Stimulated activated CD4-positive, alpha-beta T cell treated with anti-CD3 and anti-CD28 coated beads, Interleukin-2, amount 100 ng/mL, for 4 hours (primary cell): ENCODE measurements around the gene FHL1.
"Not testable (repeated sequence)": the region's sequence is repeated elsewhere in the genome, so short reads cannot be mapped to it uniquely, and the experiment has no call there.

Source experiments
- DNase-seq: peaks from one replicate; pipeline ENCODE4 v3.0.0-alpha.2; 2020; ENCODE audit warnings: low read depth

The FHL1 gene

DNA sequence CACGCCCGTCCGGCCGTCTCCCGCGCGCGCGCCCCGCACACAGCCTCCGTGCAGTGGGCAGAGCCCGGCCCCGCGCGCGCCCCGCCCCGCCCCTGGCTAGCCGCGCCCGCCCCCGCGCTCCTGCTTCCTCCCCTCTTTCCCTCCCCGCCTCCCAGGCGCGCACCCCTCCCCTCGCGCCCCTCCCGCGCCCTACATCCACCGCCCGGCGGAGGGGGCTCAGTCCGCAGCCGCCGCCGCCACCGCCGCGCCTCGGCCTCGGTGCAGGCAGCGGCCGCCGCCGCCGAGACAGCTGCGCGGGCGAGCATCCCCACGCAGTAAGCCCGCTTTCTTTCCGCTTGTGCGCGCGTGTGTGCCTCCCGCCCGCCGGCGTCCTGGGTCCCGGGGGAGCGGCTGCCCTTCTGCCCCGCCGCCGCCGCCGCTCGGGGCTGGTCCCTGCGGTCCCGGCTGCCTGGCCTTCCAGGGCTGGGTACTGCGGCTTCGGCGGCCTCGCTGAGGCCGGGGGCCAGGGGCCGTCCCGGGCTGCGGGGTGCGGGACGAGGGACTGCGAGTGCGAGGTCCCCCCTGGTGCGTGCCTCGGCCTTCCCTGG is at the start of gene FHL1:
FHL1 (plus strand) TSS at position 219 of the 587 bp plus-strand sequence.
- peak; percentile 39 for DNase-seq

DNA sequence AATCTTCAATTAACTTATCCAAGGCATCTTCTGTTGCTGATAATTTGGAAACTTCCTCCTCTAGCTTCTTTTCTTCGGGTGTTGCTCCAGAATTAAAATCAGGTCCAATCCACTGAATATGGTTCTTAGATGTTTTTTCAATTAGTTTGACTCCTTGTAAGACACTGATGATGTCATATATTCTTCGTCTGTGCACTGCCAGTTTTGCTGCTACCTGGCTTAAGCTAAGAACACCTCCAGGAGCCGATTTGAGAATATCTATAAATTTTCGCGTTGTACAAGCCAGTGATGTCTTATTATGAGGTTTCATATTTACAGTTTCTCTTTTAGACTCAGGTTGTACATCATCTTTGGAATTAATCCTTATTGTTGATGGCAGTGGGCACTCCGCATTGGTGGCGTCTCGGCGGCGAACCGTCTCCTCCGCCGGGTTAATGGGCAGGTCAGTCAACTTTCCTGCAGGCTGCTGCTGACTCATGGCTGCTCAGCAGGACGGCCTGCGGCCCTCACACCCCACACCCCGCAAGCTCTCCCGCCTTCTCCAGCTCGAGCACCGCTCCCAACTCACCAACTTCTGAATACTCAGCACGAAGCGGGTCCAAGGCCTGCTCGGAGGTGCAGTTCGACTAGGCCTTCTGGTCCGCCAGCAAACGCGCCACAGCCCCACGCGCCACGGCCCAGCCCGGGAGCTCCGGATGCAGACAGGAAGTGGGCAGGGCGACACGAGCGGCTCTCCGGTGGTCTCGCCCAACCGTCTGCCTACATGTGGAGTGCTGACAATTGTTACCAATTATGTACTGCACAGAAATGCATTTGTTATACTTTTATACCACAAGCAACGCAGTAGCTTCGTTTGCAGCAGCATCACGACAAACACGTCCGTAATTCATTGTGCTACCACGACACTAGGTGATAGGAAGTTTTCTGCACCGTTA is 49.2 kb upstream of the FHL1 start:
- DNase-seq = no peak

DNA sequence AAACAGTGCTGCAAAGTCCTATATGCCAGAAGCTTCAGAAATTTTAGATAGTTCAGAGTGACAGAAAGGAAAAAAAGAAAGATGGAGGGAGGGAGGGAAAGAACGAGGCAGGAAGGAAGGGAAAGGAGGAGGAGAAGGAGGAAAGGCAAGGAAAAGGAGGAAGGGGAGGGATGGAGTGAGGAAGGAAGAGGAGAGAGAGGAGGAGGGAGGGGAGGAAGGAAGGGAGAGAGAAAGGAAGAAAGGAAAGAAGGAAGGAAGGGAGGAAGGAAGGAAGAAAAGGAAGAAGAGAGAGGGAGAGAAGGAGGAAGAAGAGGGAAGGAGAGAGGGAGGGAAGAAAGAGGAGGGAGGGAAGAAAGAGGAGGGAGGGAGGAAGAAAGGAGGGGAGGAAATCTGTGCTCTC is 42.4 kb upstream of the FHL1 start:
- no peak for DNase-seq

DNA sequence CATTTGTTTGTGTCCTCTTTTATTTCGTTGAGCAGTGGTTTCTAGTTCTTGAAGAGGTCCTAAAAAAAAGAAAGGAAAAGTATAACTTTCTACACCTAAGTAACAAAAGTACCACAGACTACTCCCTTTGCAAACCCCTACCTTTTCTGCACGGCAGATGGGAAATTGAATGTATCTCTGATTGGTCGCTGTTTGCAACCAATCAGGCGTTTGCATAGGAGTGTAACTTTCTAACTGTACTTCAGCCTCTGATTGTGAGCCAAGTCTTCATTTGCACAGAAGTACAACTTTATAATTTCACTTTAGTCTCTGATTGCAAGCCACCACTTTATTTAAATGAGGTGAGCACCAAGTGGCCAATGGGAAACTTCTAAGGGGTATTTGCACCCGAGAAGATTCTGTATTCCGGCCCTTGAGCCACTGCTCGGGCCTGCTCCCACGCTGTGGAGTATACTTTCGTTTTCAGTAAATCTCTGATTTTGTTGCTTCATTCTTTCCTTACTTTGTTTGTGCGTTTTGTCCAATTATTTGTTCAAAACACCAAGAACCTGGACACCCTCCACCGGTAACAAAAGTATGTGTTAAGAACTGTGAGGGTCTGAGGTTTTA is 40.3 kb upstream of the FHL1 start:
- DNase-seq = no peak

DNA sequence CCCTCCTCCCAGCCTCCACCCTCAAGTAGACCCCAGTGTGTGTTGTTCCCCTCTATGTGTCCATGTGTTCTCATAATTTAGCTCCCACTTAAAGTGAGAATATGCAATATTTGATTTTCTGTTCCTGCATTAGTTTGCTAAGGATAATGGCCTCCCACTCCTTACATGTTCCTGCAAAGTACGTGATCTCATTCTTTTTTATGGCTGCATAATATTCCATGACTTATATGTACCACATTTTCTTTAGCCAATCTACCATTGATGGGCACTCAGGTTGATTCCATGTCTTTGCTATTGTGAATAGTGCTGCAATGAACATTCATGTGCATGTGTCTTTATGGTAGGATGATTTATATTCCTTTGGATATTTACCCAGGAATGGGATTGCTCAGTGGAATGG is 38.4 kb upstream of the FHL1 start:
- DNase-seq = not testable (repeated sequence)

DNA sequence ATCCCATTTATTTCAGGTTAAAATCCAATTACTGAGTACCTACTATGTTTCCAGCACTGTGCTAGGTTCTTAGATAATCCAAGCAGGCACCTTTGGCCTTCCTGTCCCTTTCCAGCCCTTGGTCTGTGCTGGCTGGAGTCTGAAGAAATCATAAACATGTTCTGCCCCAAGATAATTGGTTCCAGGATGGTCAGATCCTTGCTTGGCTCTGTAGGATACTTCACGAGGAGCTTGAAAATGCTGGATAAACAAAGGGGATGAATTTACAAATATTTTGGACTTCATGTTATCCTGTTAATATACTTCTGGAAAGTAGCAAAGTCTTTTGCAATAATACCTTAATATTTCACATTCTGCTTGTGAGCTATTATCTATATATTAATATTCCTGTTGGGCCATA is 35.0 kb upstream of the FHL1 start:
- no peak for DNase-seq

DNA sequence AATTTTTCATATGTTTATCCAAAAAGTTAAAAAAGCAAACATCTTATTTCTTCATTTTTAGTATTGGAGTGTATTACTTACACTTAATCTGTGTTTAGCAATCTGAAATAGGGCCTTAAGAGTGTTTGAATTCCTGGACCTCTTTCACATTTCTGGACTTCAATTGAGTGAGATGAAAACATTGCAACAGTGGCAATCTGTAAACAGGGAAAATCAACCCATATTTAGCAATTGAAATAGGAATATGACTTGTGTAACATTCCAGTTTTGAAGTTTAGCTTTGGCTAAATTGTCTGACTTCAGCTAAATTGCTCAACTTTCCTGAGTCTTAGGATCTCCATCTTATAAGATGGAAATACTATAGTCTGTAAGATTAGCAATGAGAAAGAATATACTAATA is 34.6 kb upstream of the FHL1 start:
- DNase-seq = no peak

DNA sequence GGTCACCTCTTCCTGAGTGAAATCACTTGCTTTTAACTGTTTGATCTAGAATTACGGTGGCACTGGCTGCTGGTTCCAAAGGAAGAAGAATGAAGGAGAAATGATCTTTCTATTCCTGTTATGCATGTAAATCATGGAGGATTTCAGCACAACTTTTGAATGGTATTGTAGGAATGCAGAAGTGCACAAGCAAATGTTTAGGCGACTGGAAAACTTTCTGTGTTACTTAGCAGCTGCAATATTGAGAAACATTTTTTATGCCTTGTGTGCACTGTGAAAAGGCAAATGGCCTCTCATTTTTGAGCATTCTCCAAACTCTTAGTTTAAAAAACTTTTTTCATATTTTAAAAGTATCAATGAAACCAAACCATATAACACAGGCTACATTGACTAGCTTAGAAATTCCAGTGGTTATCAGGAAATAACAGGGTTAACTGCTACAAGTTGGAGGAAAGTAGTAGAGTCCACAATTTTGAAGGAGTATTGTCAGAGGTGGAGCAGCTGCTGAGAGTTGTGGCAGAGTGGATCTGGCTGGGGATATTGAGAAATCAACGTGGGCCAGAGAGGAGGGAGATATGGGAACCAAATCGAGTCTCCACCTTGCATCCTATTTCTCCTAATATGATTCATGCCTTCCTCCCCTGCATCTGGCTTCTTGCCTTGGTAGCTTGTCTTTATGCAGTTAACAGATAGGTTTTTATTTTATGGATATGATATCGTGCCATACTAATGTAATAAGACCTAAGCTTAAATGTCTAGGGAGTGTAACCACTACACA is 32.0 kb upstream of the FHL1 start:
- no peak for DNase-seq

DNA sequence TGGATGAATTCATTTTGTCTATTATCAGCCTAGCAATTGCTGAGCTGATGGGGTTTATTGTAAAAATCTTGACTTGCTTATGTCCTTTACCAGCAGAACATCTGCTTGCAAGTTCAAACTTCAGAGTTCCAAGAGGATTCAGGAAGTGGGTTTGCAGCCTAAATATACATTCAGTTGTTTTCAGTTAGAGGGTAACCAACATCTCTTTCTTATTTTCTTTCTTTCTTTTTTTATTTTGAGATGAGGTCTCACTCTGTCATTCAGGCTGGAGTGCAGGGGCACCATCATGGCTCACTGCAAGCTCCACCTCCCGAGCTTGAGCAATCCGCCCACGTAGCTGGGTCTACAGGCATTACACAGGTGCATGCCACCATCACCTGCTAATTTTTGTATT is 31.4 kb upstream of the FHL1 start:
- DNase-seq = no peak

DNA sequence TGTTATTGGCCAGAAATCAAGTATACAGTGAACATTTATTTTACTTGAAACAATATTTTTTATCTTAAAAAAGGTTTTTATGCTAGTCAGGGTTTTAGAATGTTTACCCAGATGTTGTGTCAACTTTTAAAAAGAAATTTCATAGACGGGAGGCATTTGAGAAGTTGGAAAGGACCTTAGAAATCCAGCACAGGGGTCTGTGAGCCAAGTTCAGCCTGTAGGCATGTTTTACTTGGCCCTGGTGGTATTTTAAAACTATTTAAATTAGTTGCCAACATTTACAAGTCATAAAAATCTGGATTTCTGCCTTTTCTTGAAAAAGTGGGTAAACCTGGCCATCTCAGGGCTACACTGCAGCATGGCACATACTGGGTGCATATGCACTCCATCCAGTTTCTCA is 25.5 kb upstream of the FHL1 start:
- no peak for DNase-seq

DNA sequence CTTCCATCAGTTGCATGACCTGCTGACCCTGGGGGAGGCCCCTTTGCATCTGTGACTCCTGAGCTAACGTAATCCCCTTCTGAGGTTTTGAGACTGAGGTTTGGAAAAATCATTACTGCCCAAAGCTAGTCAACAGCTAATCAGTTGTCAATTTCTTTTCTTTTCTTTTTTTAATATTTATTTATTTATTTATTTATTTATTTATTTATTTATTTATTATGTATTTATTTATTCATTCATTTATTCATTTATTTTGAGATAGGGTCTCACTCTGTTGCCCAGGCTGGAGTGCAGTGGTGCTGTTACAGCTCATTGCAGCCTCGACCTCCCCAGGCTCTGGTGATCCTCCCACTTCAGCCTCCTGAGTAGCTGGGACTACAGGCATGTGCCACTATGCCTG is 25.1 kb upstream of the FHL1 start:
- no peak for DNase-seq

DNA sequence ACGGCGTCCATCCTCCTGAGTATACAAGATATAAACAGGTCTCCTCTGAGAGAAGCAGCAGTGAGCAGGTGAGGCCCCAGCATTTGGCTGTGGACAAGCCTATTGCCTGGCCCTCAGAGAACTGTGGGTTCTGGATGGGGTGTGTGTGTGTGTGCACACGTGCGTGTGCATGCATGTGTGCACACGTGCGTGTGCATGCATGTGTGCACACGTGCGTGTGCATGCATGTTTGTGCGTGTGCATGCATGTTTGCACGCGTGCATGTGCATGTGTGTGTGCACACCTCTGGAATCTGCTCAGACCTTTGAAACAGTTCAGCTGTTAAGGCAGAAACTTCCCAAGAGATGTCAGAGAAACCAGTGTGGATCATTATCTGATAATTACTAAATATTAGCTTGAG is 22.2 kb upstream of the FHL1 start:
- DNase-seq = no peak

DNA sequence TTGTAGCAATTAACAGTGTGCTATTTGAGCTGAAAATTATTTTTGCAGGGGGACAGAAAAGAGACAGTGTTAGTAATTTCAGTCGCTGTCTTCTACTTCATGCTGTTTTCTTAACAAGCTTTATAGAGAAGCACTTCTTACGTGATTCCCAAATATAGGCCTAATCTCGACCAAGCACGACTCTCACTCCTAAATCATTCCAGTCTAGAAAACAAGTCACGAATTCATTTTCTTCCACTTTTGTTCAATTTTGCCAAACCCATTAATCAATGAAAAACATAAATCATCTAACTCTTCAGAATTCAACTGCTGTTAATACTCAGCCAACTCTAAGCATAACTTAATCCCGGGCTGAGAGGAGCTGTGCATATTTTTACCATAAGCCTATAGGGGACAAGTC is 21.0 kb upstream of the FHL1 start:
- DNase-seq = no peak

DNA sequence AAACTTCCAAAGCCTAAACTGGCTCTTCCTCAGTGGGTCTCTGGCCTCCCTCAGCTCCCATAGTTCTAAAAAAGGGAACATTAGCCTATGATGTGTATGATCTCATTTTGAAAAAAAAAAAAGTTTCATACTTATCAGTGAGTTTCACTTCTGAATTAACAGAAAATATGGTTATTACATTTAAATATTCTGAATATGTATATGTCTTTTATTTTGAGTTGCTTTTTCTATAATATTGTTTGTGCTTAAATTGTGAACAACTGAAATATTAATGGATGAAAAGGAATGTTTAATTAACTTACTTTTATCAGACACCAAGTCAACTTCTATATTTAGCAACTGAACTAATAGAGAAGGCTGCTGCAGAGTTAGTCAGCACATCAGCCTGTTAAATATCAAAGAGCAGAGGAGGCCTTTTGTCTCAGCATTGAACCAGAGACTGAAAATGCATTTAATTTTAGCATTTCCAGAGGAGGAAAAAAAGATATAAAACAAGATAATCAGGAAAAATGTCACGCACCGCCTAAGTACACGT is 20.4 kb upstream of the FHL1 start:
- DNase-seq = no peak

DNA sequence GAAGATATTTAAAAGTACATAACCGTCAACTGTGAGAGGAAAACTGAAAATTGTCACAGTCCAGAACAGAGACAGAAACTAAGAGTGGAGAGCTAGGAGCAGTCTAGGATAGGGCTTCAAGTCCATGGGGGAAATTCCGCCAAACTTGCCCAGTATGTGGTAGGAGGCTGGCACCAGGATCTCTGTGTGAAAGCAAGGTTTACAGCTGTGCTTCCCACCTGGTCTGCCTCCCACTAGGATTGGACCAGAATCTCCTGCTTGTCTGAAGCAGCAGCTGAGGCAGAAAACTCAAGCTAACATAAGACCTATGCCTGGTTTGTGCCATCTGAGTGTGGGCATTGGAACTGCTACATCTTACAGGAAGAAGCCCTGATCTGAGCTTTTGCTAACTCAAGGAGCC is 18.6 kb upstream of the FHL1 start:
- no peak for DNase-seq

DNA sequence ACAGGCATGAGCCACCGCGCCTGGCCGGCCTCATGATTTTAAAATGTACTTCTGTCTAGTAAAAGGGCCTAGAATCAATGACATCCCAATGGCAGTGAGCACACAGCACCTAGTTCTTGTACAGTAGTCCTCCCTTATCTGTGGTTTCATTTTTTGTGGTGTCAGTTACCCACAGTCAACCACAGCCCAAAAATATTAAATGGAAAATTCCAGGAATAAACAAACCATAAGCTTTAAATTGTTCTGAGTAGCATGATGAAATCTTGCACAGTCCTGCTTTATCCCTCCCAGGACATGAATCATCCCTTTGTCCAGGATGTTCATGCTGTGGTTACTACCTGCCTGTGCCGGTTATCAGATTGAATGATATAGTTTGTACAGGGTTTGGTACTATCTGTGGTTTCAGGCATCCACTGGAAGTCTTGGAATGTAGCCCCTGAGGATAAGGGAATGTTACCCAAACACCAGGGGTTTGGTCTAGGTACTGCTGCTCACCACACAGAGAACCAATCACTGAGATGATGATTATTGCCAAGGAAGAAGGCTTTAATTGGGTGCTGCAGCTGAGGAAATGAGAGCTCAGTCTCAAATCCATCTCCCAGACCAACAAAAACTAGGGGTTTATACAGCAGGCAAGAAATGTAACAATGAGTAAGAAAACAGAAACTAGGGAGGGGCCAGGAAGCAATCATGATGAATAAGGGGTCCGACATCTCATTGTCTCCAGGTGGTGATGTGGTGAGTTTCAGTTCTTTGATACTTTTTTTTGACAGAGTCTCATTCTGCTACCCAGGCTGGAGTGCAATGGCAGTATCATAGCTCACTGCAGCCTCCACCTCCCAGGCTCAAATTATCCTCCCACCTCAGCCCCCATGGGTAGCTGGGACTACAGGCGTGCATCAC is 16.2 kb upstream of the FHL1 start:
- no peak for DNase-seq

DNA sequence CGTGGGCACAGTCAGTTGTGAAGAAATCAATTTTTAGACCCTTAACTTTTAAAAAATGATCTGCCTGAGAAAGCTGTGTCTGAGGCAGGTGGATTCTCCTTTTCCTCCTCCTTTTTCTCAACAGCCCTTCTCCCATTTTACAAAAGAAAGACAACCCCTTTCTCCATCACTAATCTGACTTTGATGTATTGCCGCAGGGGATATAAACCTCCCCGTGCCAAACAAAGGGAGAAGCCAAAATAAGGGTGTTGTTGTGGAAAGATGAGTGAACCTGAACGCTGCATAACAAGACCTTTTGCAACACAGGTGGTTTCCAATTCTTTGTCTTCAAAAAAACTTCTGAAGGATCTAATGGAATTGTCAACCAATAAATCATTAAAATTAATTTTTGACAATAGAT is 8.4 kb upstream of the FHL1 start:
- DNase-seq = no peak

DNA sequence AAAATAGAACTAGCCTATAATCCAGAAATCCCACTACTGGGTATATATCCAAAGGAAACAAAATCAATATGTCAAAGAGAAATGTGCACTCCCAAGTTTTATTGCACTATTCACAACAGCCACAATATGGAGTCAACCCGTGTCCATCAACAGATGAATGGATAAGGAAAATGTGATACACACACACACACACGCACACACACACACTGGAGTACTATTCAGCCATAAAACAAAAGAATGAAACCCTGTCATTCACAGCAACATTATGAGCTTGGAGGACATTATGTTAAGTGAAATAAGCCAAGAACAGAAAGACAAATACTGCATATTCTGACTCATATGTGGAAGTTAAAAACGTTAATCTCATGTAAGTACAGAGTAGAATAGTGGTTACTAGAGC is 5.8 kb upstream of the FHL1 start:
- DNase-seq = no peak

DNA sequence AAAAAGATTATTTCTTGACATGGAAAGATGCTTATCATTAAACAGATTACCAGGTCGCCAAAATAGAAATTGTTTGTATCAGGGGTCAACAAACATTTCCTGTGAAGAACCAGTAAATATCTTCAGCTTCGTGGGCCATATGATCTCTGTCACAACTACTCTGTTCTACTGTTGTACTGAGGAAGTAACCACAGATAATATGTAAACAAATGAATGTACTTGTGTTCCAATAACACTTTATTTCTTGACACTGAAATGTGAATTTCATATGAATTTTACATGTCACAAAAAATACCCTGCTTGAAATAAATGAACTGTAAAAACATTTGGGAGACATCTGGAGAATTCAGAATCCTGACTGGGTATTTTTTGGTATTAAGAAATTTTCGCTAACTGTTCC is 4.7 kb upstream of the FHL1 start:
- no peak for DNase-seq

DNA sequence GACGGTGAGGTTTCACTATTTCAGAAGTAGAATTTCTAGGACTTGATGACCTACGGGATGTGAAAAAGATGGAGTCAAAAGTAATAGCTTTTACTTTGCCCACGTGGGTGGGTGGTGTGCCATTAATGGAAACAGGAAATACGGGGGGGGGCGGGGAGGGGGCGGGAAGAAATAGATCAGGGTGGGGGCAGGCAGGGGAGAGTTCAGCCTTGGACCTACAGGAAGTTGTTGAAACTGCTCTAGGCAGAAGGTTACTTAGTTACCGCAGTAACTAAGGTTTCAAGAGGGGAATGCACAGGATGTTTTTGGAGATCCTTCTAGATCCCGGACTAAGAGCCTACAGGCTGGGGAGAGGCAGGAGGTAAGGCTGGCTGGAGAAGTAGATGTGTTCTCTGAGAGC is 3.6 kb upstream of the FHL1 start:
- DNase-seq = no peak

DNA sequence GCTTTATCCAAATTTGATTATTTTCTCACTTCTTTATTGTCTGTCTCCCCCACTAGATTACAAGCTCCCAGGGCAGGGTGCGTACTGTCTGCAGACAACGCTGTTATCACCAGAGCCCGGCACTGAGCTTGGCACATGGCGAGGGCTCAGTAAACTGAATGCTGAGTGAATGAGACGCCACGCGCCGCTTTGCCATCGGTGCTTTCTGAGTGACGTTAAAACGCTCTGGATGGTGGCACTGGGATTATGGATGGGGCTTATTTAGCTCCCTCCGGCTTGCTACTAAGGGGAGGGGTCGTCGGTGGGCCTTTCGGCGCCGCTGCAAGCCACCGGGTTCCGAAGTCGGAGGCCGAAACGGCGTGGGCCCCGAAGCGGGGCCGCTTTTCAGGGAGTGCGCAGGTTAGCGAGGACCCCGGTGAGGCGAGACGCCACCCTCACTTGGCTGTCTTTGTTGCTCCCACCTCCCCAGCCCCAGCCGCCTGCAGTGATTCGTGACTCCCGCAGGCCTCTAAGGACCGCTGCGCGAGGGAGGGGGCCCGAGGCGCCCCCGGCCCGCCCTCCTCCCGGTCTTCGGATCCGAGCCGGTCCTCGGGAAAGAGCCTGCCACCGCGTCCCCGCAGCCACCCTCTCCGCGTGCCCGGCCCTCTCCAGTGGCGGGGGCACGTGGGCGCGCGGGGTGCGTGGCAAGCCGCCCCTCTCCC is 569 bp upstream of the FHL1 start:
- peak; percentile 10 for DNase-seq
